ENCODE data around the gene NRG2.

DNA sequence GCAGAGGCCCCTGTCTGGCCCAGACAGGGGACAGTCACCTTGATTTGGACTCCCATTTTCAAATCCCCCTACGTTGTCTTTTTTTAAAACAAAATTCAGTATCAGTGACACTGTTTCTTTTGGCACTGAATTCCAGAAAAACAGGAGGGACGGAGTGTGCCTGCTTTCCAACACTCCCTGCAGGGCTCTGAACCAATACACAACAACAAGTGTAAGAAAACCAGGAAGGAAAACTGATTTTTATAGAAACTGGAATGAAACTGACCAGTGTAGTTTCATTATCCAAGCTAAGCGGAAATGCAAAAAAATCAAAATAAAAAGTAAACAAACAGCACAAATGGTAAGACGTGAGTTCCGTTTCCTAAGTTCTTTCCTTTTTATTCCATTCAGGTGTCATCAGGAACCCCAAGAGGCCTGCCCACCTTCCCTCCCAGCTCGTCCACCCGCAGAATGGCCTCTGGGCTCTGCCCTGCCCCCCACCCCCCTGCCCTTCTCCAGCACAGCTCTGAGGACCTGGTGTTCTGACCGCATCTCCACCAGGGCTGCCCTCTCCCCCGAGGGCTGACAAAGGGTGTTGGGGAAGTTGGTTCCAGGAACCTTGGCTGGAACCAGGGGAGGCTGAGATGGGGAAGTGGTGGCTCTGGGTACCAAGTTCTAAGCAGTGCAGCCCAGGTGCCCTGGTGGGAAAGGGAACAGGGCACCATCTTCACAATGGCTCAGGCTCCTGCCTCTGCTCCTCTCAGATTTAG is 173.9 kb downstream of the NRG2 start:
- TF ChIP-seq, protein P1, sequence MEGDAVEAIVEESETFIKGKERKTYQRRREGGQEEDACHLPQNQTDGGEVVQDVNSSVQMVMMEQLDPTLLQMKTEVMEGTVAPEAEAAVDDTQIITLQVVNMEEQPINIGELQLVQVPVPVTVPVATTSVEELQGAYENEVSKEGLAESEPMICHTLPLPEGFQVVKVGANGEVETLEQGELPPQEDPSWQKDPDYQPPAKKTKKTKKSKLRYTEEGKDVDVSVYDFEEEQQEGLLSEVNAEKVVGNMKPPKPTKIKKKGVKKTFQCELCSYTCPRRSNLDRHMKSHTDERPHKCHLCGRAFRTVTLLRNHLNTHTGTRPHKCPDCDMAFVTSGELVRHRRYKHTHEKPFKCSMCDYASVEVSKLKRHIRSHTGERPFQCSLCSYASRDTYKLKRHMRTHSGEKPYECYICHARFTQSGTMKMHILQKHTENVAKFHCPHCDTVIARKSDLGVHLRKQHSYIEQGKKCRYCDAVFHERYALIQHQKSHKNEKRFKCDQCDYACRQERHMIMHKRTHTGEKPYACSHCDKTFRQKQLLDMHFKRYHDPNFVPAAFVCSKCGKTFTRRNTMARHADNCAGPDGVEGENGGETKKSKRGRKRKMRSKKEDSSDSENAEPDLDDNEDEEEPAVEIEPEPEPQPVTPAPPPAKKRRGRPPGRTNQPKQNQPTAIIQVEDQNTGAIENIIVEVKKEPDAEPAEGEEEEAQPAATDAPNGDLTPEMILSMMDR (IDR thresholded peaks at IDR 0.05) = no peak
- no peak for TF ChIP-seq POLR2A (IDR thresholded peaks at IDR 0.05)

All from body of pancreas (tissue), 4 donors.